ENCODE results near the gene ILF3. TPM values are rescaled to one million over a fixed set of nuclear protein-coding genes. Genes with fewer than 3 reads are reported as not detected.

Gene ILF3
- total and polyA plus RNA-seq, 2 donors (not counting 3 experiments of a cell fraction or from before 2014, with no cell fraction given), result 186 to 459 TPM

DNA sequence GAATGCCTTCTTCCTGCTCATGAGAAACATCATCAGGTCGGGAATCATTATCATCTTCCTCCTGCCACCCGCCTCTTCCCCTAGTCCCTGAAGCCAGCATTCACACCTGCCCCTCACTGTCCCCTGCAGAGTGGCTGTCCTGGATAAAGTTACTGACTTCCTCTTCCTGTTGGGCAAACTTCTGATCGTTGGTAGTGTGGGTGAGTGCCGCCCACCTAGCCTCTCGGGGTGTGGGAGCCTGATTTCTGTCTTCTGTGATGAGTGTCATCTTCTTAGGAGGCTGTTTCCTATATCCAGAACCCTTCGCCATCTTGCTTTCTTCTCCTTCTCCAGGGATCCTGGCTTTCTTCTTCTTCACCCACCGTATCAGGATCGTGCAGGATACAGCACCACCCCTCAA lies 16.3 kb upstream of the ILF3 start:
- Histone ChIP-seq H3K4me3 (replicated peaks in 1 of 3; ENCODE audit: insufficient read depth in 1 of 3, low read depth in 1 of 3, low read length in 3 of 3) (no peak overlapping the region), H3K9me1 (replicated peaks; ENCODE audit: control insufficient read depth, extremely low read depth, insufficient read depth, low read length) (no peaks in the 10 kb centered on the region), H3K9me3 (replicated peaks; ENCODE audit: control insufficient read depth, insufficient read depth, low read length) (no peaks in the 10 kb centered on the region), H3K27ac (ENCODE audit: insufficient read depth, low read depth, low read length) (no peak overlapping the region), H3K27me3 (ENCODE audit: control insufficient read depth in 2 of 2, insufficient read depth in 2 of 2, low read length in 2 of 2) (no peaks in the 10 kb centered on the region), H4K20me1 (replicated peaks; ENCODE audit: control insufficient read depth, extremely low read depth, insufficient read depth, low read length) (no peaks in the 10 kb centered on the region), H3K4me1 (ENCODE audit: control insufficient read depth, extremely low read depth, insufficient read depth, low read length) (no peaks in the 10 kb centered on the region), H3K79me2 (ENCODE audit: control insufficient read depth, insufficient read depth, low read length) (no peaks in the 10 kb centered on the region), H3K4me2 (ENCODE audit: insufficient read depth, low read length) (no peak overlapping the region), H3K36me3 (ENCODE audit: control insufficient read depth in 2 of 2, extremely low read depth in 1 of 2, insufficient read depth in 2 of 2, low read length in 2 of 2) (peaks cover 7 to 47% of the 10 kb centered on the region in 2 experiments), H3K9ac (replicated peaks; ENCODE audit: extremely low read depth, insufficient read depth, low read length) (no peak overlapping the region), H2AFZ (ENCODE audit: low read depth, low read length) (no peak overlapping the region)
- ChIA-PET CTCF (interaction anchor here (1.0 kb wide), 1 partner anchor 56 kb away, joined by 3 read pairs; no protein-coding TSS in a partner anchor), POLR2A (interaction anchor here (0.6 kb wide), 1 partner anchor 62 kb away, joined by 3 read pairs; no protein-coding TSS in a partner anchor)
- FAIRE-seq (no peak), DNase-seq (ENCODE audit: low read depth, low spot score) (no peak)
- TF ChIP-seq GATA2 (IDR thresholded peaks at IDR 0.05; ENCODE audit: insufficient read depth, insufficient read length, low read depth, low read length) (no peak), FOS (IDR thresholded peaks at IDR 0.05; ENCODE audit: borderline replicate concordance, insufficient read depth, low read length) (no peak), EZH2 (IDR thresholded peaks at IDR 0.05; ENCODE audit: borderline replicate concordance, low read depth, low read length, severe bottlenecking) (no peak), POLR2AphosphoS5 (IDR thresholded peaks at IDR 0.05; ENCODE audit: insufficient read depth, low read depth, low read length) (no peak), POLR2A (IDR thresholded peaks at IDR 0.05; ENCODE audit: low read depth, low read length) (no peak), MYC (IDR thresholded peaks at IDR 0.05; ENCODE audit: low read depth, low read length) (no peak)
- dilution Hi-C loops (cut with MboI; ENCODE audit: extremely low pct_ligation_motif_present, low sequenced_read_pairs), result no loop called here
- BruUV-seq (replicated peaks), result no TSS peak
- intact Hi-C loops (cut with micrococcal nuclease), result no loop called here

DNA sequence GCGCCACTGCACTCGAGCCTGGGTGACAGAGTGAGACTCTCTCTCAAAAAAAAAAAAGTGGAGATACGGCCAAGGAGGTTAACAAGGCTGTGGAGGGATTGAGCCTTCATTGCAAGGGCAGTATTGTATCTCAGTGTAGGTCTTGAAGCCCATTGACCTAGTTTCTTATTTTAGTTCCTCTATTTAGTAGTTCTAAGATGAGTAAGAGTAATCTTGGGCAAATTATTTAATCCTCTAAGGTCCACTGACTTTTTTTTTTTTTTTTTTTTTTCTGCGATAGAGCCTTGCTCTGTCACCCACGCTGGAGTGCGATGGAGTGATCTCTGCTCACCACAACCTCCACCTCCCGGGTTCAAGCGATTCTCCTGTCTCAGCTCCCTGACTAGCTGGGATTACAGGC lies 14.3 kb upstream of the ILF3 start:
- H3K79me2 ChIP-seq (ENCODE audit: control insufficient read depth, insufficient read depth, low read length), result no peaks in the 10 kb centered on the region
- H3K27ac ChIP-seq (ENCODE audit: insufficient read depth, low read depth, low read length), result no peak overlapping the region
- no peaks in the 10 kb centered on the region for H4K20me1 ChIP-seq (replicated peaks; ENCODE audit: control insufficient read depth, extremely low read depth, insufficient read depth, low read length)
- H3K27me3 ChIP-seq (ENCODE audit: control insufficient read depth in 2 of 2, insufficient read depth in 2 of 2, low read length in 2 of 2), result no peaks in the 10 kb centered on the region
- H3K9ac ChIP-seq (replicated peaks; ENCODE audit: extremely low read depth, insufficient read depth, low read length), result no peak overlapping the region
- ChIA-PET CTCF (interaction anchor here (14.4 kb wide), 1 partner anchor 57 kb away, joined by 654 read pairs; no protein-coding TSS in a partner anchor), POLR2A (interaction anchor here (0.6 kb wide), 1 partner anchor 65 kb away, joined by 3 read pairs; no protein-coding TSS in a partner anchor)
- dilution Hi-C loops (cut with MboI; ENCODE audit: extremely low pct_ligation_motif_present, low sequenced_read_pairs) (no loop called here), intact Hi-C loops (cut with micrococcal nuclease) (no loop called here)
- no peak for DNase-seq (ENCODE audit: low read depth, low spot score)
- H3K4me1 ChIP-seq (ENCODE audit: control insufficient read depth, extremely low read depth, insufficient read depth, low read length), result peaks cover 4% of the 10 kb centered on the region
- peaks cover 7 to 45% of the 10 kb centered on the region in 2 experiments for H3K36me3 ChIP-seq (ENCODE audit: control insufficient read depth in 2 of 2, extremely low read depth in 1 of 2, insufficient read depth in 2 of 2, low read length in 2 of 2)
- no peak for TF ChIP-seq POLR2AphosphoS5 (IDR thresholded peaks at IDR 0.05; ENCODE audit: insufficient read depth, low read depth, low read length)
- no peak overlapping the region for H3K4me2 ChIP-seq (ENCODE audit: insufficient read depth, low read length)
- FAIRE-seq, result no peak
- H3K9me1 ChIP-seq (replicated peaks; ENCODE audit: control insufficient read depth, extremely low read depth, insufficient read depth, low read length), result no peaks in the 10 kb centered on the region
- H2AFZ ChIP-seq (ENCODE audit: low read depth, low read length), result no peak overlapping the region
- no peaks in the 10 kb centered on the region for H3K9me3 ChIP-seq (replicated peaks; ENCODE audit: control insufficient read depth, insufficient read depth, low read length)
- no peak overlapping the region for H3K4me3 ChIP-seq (replicated peaks in 1 of 3; ENCODE audit: insufficient read depth in 1 of 3, low read depth in 1 of 3, low read length in 3 of 3)
- BruUV-seq (replicated peaks), result no TSS peak
